Erythroblast (primary cell): ENCODE measurements around the gene MED13L.
A peak's percentile ranks its signal among the peaks of the same experiment; 100 is the strongest.

ENCODE experiments used
- DNase-seq, 2 experiments: peaks; one replicate each; lab custom pipeline; 2025; lab: John Stamatoyannopoulos, UW
- GATA1 ChIP-seq: IDR thresholded peaks from 2 replicates; pipeline ENCODE4 v1.6.1; 2011; ENCODE audit warnings: low read depth, mild to moderate bottlenecking, control low read depth, low read length, moderate library complexity
- POLR2A ChIP-seq: IDR thresholded peaks from 2 replicates; pipeline ENCODE4 v1.6.1; 2011; ENCODE audit warnings: mild to moderate bottlenecking, low read length

The MED13L gene

GRCh38 chr12:115950959-115951358, 326.5 kb downstream of the MED13L start:
- no peak for DNase-seq

GRCh38 chr12:115949675-115950074, 327.8 kb downstream of the MED13L start:
- DNase-seq, result no peak
- no peak for TF ChIP-seq GATA1
- TF ChIP-seq POLR2A, result no peak

More at GRCh38 chr12:115950959-115951358, 326.5 kb downstream of the MED13L start:
- TF ChIP-seq POLR2A, result no peak
- no peak for TF ChIP-seq GATA1

GRCh38 chr12:115947696-115948062, 329.8 kb downstream of the MED13L start:
- no peak for TF ChIP-seq POLR2A
- TF ChIP-seq GATA1, result no peak
- DNase-seq, result peak in 1 of 2 experiments; percentile 9

GRCh38 chr12:115946867-115947695, 330.4 kb downstream of the MED13L start:
- DNase-seq, result no peak
- no peak for TF ChIP-seq POLR2A
- no peak for TF ChIP-seq GATA1

GRCh38 chr12:115946092-115946491, 331.4 kb downstream of the MED13L start:
- no peak for TF ChIP-seq POLR2A
- no peak for TF ChIP-seq GATA1
- no peak for DNase-seq

GRCh38 chr12:115945491-115945885, 332.0 kb downstream of the MED13L start:
- no peak for TF ChIP-seq GATA1
- TF ChIP-seq POLR2A, result no peak

GRCh38 chr12:115944837-115945490, 332.5 kb downstream of the MED13L start:
- no peak for DNase-seq
- TF ChIP-seq POLR2A (no peak), GATA1 (no peak)

More at GRCh38 chr12:115945491-115945885, 332.0 kb downstream of the MED13L start:
- DNase-seq, result no peak

GRCh38 chr12:115944392-115944742, 333.1 kb downstream of the MED13L start:
- DNase-seq, result no peak
- TF ChIP-seq GATA1, result no peak
- no peak for TF ChIP-seq POLR2A

GRCh38 chr12:115943630-115944391, 333.7 kb downstream of the MED13L start:
- TF ChIP-seq POLR2A (no peak), GATA1 (no peak)
- no peak for DNase-seq

GRCh38 chr12:115943310-115943629, 334.2 kb downstream of the MED13L start:
- no peak for DNase-seq
- TF ChIP-seq POLR2A (no peak), GATA1 (no peak)

GRCh38 chr12:115942346-115942745, 335.1 kb downstream of the MED13L start:
- no peak for DNase-seq
- TF ChIP-seq GATA1 (no peak), POLR2A (no peak)

GRCh38 chr12:115941362-115941761, 336.1 kb downstream of the MED13L start:
- TF ChIP-seq POLR2A, result no peak
- no peak for TF ChIP-seq GATA1
- DNase-seq, result no peak

GRCh38 chr12:115938794-115939377, 338.6 kb downstream of the MED13L start:
- DNase-seq, result no peak
- TF ChIP-seq POLR2A (no peak), GATA1 (no peak)
